SKM-1 (cell line): ENCODE measurements around the gene BANF2.

Source experiments
- DNase-seq: peaks from one replicate; lab custom pipeline; 2025; ENCODE audit not compliant: unreplicated experiment; lab: John Stamatoyannopoulos, UW

BANF2 gene

DNA sequence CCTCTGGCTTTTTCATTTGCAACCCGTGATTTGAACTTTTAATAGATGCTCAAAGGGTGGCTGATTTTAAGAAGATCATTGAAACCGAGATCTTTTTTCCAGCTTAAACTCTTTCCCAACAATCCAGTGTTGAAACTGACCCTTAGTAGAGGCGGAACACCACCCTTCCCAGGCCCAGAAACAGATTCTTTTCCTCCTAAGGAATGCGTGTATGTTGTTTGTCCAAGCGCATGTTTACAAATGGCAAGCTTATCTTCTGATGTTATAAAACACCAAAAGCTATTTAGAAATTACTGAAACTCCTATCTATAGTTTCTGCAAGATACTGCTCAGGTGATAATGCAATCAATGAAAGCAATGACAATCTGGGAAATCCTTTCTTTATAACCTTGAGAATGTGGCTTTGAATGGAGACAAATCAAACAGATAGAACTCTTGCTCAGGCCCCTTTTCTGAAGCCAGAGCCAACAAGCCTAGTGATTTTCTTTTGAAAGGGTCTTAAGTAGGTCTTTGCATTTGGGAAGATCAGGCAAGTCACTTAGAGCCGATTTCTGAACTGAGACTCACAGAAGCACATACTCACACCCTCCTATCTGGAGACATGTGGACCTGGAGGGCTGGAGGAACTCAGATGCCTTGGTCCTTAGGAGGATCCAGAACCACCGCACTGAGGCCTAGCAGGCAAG, 9.1 kb downstream of the BANF2 start:
- DNase-seq, result no peak

DNA sequence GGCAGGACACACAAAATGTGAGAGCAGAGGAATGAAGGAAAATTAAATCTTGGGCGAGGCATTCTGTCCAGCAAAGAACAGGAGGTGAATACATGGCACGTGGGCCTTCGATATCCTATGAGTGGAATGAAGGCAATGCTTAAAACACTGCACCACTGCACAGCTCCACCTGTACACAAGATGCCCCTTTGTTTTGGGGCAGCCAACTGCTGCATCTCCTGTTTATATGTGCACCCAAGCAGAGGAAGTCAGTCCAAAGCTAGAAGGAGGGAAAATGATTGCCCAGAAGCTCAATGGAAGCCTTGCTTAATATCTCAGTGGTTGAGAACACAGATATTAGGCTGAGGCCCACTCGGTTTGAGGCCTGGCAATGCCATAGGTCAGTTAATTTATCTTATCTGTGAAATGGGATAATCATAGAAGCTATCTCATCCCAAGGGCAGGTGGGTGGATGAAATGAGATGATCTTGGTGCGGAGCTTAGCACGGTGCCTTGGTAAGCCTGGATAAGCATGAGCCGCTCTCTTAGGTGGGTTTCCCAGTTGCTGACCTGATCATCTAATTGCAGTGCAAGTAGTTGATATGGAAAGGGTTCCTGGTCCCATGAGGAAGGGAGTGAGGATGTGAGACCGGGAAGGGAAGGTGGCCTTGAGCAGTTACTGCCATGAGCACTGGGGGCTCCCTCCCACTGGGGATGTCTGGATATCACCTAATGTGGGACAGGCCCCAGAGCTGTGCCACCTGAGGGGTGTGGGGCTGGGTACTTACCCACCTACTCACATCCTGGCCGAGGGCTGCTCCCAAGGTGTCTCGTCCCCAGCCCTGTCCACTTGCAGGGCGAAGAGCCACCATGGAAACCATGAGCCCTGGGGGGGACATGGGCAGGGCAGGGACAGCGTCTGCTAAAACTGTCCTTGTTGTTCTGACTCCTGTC, 9.9 kb downstream of the BANF2 start:
- no peak for DNase-seq

DNA sequence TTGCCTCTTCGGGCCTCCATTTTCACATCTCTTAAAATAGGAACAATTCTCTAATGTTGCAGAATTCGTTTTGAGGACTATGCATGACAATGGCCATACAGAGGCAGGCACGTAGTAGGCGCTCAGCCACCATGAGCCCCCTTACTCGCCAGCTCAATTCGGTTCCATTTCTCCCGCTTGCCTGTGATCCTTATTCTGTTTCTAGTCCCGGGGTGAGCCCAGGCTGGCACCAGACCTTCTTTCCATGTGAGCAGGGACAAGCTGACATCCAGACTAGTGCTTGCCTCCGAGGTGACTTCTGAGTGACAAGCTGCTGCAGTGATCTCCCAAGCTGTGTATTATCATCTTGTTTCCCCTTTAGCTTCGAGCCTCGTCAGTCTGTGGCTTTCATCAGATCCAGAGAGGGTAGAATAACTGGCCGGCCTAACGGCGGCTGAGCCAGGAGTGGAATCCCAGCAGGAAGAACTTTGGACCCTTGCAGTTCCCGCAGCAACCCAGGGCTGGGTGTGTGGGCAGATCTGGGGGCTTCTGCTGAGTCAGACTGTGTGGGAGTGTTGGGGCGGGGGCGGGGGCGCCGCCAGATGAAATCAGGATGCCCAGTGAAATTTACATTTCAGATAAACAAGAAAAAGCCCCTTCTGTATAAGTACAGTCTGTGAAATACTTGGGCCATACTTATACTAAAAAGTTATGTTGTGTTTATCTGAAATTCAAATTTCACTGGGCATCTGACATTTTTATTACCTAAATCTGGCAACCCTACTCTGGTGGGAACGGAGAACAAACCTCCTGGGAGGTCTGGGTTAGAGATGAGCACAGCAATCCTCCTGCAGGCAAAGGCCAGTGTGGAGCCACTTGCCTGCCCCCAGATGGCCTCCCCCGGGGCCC, 10.9 kb downstream of the BANF2 start:
- DNase-seq, result no peak

DNA sequence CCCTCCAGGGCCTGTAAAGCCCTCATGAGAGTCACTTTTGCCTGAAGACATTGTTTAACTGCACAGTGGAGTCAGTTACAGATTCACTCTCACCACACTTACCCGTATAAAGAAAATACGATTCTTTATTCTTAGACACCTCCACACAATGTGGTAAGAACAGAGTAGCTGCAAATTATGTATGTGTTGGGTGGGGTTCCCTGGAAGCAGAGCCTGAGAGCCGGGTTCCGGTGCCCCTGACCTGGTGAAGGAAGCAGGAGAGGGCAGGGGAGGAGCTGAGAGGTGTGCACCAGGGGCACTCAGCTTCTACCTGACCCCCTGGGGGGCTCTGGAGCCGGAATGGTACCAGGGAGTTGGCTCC, 11.5 kb downstream of the BANF2 start:
- no peak for DNase-seq

DNA sequence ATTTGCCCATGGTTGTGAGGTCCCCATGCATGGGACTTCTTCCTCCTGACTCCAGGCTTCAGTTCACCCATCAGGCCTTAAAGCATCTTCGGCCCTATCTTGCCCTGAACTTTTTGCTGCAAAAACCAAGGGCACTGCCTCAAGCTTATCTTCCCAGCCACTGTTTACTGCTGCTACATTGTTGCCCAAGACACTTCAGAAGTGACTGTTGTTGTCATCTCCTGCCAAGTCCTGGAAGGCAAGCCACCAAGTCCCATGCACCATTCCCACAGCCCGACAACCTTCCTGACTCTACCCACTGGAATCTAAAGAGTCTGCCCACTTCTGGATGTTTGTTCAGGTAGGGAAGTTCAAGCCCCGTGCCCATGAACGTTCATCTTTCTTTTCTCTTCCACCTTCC, 12.4 kb downstream of the BANF2 start:
- no peak for DNase-seq

DNA sequence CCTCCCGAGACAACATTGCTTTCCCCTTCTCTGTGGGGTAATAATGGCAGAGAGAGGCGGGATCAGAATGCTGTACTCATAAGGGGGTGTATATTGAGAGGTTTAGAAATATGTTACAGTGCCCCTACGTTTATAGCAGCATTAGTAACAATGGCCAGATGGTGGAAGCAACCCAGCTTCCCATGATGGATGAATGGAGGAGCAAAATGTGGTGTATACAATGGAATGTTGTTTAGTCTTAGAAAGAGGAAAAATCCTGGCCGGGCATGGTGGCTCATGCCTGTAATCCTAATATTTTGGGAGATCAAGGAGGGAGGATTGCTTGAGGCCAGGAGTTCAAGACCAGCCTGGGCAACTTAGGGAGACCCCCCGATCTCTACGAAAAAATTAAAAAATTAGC, 12.9 kb downstream of the BANF2 start:
- DNase-seq, result no peak

DNA sequence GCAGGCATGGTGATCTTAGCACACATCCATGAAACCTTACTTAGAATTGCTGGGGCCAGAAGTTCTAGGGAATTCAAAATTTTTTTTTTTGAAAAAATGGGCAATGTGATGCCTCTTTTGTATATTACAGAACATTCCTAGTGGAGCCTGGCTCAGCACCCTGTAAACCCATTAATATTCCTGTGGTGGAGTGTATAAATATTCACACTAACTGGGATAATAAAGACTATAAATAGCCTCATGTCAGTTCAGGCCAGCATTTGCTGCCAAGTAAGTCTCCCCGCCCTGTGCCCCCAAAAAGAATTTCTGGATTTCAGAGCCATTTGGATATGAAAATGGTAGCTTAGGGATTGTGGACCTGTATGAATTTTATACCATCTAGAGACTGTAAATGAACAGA, 14.8 kb downstream of the BANF2 start:
- no peak for DNase-seq

DNA sequence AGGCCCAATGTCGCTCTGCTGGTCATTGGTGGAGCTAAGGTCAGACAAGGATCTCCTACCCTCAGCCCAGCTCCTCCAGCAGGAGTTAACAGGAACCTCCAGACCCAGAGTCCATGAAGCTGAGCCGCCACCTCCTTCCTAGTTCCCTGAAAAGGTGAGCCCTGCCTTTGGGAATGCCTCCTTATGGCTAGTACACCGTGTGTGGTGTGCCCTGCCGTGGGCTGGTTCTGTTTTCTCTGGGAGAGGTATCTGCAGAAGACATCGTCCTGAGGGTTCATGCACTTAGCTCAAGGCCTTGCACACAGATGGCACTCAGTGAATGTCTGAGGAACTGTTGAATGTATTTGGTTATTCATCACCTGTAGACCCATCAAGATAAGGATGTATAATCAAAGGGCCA, 15.3 kb downstream of the BANF2 start:
- DNase-seq, result no peak

DNA sequence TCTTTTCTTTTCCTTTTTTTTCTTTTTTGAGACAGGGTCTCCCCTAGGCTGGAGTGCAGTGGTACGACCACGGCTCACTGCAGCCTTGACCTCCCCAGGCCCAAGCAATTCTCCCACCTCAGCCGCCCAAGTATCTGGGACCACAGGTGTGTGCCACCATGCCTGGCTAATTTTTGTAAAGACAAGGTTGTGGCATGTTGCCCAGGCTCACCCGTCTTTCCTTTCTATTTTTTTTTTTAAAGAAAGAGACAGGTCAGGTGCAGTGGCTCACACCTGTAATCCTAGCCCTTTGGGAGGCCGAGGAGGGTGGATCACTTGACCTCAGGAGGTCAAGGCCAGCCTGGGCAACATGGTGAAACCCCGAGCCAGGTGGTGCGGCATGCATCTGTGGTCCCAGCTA, 16.6 kb downstream of the BANF2 start:
- no peak for DNase-seq

DNA sequence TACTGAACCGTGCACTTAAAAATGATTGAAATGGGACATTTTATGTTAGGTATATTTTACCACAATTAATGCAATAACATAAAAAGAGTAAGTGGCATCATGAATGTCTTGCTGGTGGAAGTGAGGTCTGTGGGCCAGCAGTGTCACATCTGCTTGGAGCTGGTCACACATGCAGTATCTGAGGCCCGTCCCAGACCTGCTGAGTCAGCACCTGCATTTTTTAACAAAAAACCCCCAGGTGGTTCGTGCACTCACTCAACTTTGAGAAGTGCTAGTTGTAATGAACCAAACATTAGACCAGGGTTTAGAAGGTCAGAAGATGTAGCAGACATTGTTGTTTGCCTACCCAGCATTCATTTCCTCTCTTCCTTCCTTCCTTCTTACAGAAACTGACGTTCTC, 21.0 kb downstream of the BANF2 start:
- DNase-seq, result no peak

DNA sequence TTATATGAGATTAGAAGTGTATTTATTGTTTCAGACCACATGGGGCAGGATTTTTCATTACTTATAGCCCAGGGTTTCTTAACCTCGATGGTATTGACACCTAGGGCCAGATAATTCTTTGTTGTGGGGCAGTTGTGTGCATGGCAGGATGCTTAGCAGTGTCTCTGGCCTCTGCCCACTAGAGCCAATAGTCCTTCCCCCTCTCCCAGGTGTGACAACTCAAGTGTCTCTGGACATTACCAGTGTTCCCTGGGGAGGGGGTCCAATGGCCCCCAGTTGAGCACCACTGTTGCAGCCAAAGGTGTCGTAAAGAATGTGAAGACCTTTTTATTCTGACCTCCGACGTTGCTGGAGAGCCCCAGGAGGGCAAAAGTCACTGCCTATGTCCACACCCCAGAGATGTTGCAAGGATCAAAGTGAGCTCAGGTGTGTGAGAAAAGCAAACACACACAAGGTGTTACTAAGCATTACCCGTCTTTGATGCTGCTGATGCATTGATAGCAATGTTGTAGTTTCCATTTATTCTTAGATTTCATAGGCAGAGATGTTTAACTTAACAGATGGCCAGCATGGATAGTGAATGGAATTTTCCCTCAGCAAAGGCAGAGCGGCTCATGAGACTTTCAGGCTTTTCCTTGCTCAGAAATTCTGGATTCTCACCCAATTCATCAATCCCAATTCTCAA, 22.2 kb downstream of the BANF2 start:
- no peak for DNase-seq

DNA sequence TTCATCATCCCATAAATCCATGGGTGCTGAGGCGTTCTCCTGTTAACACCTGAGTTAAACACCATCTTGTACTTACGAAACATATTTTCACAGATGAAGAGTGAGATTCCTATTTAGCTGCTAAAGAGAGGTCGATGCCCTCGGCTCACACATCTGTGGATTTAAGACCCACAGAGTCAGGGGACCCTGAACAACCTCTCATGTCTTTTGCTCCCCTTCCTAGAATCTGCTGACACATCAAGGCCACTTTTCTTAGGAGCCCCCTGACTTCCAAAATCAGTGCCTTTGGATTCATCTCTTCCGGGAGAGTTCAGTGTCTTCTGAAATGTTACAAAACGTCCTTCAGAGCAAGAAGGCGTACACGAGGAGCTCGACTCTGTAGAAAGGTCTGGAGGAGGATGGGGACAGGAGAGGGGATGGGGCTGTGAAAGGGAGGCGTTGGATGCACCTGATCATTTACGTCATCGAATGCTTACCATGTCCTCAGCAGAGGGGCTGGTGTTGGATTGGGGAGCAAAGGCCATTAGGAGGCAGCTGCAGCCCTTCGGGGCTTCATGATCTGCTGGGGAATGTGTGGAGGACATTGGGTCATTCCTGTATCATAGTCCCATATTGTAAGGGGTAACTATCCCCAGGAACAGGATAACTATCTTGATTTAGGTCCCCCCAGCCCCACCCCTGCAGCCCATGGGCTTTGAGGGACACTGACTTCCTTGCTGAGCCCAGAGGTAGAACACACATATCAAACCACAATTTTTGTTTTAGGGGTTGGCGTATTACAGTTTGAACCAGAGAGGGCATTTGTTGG, 22.9 kb downstream of the BANF2 start:
- no peak for DNase-seq

DNA sequence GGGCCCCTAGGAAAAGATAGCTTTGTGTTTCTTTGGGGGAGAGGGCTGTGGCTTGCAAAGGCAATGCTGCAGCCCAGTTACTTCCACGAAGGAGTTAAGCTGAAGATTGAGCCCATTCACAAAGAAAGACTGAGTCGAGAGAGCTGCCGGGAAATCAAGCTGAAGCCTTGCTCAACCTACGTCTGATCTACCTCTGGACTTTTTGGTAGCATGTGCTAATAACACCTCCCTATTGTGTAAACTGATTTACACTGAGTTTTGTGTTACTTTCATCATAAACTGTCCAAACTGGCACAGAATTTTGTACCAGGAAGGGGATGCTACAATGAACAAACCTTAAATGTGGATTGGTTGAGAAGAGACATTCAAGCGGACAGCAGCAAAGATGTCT, 23.5 kb downstream of the BANF2 start:
- no peak for DNase-seq

DNA sequence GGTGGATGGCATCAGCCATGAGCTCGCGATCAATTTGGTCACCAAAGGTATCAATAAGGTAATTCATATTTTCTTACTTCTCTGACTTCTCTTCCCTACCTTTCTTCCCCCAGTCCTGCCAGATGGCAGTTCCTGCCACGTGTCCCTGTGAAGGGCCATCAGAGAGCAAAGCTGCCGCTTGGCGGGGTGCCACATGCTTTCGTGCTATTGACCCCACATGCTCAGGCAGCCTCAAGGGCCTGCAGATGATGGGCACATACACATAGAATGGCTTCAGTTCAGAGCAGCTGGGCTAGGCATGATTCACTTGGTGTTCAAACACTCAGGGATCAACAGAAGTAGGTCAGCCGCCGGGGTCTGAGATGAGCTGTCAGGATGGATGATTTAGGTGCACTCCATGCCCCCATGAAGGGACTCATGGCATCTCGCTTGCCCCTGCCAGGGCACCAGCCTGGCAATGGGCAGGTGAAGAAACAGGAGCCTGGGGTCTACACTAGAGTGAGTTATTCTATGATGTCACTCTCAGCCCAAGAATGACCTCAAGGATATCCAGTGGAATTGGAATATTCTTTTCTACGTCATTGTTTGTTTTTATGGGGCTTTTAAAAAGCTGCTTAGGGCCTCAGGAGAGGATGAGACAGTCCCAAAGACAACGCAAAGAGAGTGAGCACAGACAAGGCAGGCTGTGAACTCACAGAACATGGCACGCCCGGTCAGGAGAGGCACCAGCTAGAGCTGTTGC, 25.5 kb downstream of the BANF2 start:
- DNase-seq, result no peak

DNA sequence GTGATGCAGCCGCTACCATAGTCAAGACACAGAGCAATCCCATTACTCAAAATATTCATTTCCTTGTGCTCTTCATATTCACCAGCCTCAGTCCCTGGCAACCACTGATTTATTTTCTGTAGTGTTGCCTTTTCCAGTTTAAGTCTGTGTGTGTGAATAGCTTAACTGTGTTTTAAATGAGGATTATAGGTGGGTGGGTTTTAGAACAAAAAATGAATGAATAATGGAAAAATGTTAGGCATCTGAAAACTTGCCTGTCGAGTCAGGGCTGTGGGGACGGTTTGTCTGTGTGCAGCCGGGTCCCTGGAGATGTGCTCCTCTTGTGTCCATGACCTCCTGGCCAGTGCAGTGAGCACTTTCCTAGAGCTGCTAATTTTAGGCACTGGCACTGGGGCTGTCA, 27.1 kb downstream of the BANF2 start:
- DNase-seq, result no peak

DNA sequence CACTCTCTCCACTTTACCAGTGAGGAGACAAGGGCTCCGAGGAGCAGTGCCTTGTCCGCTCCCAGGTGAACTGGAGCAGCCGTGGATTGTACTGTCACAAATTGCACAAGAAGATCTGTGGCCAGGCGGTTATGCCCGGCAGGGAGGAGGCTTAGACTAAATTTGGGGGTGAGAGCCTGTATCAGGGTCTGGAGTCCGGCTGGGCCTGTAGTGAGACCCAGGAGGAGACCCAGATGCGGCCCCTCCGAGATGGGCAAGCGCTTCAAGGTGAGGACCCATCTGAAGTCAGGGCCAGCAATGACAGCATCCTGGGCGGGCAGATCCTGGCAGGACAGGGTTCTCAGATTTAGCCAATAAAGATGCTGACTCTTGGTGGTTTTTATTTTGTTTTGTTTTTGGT, 27.6 kb downstream of the BANF2 start:
- no peak for DNase-seq

DNA sequence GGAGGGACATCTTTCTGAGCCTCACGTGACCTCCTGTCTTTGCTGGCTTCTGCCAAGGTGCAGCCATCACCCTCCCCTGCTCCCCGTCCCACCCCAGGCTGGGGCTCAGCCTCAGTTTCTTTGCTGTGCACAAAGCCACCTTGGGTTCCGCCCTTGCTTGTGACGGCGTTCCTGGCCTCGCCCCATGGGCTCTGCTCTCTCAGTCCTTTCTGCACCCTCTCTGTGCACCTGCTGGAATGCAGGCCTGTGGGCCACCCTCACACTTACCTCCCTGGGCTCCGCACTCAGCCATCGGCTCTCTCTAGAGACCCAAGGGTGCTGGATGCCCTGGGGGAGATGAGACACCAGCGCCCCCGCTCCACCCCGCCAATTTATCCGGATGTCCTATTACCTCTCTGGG, 28.3 kb downstream of the BANF2 start:
- no peak for DNase-seq

DNA sequence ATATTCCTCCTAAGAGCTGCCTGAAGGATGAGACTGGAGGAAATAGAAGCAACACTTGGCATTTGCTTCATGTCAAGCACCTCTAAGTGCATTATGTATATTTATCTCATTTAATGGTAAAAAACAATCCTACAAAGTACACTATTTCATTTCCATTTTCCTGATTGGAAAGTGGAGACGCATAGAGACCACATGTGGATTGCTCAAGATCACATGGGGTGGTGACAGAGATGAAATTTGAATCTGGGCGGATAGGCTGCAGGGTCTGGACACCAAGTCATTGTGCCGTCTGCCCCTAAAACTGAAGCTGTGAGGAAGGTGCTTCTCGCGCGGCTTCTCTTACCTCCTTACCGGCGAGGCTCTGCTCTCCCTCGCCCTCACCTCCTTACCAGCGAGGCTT, 30.3 kb downstream of the BANF2 start:
- no peak for DNase-seq

DNA sequence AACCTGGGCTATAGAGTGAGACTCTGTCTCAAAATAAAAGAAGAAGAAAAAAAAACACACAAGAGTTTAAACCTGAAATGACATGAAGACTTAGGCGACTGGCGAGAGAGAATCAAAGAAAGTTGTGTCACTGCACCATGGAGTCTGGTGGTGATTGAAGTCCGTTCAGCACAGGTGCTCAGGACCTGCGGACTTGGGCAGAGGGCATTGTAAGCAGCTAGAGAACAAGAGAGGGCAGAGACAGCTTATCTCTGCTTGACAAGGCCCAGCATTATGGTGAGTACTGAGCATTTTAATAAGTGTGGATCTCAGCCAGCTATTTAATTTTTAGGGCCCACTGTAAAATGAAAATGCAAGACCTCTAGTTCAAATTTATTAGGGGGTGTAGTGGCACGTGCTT, 31.5 kb downstream of the BANF2 start:
- DNase-seq, result no peak
